ENCODE measurements around the gene ACADL. TPM values are rescaled to one million over a fixed set of nuclear protein-coding genes. Genes with fewer than 3 reads are reported as not detected.

ACADL gene
- total and polyA plus RNA-seq, 2 of the 13 experiments (the other 11 are each of a cell fraction or from before 2014, with no cell fraction given), result not detected

- TF ChIP-seq CREM (IDR thresholded peaks at IDR 0.05) (no peak), CREM (CRISPR knock-in tag; IDR thresholded peaks at IDR 0.05) (no peak), ZNF280B (CRISPR knock-in tag; IDR thresholded peaks at IDR 0.05; ENCODE audit: borderline replicate concordance) (no peak), AHDC1 (CRISPR knock-in tag; IDR thresholded peaks at IDR 0.05; ENCODE audit: borderline replicate concordance) (peak; percentile 77; the same call in 1 of the 2 replicates), ZBTB49 (CRISPR knock-in tag; IDR thresholded peaks at IDR 0.05; ENCODE audit: borderline replicate concordance) (no peak), SIN3A (IDR thresholded peaks at IDR 0.05; ENCODE audit: borderline replicate concordance, low read depth, low read length) (0 out of 2 replicates have a peak, but pooled peaks have one; percentile 75), ISL2 (CRISPR knock-in tag; IDR thresholded peaks at IDR 0.05) (no peak; the same call in 1 of the 2 replicates), ZNF33A (CRISPR knock-in tag; IDR thresholded peaks at IDR 0.05; ENCODE audit: borderline replicate concordance) (peak; percentile 77; the same call in 1 of the 2 replicates), ZEB1 (IDR thresholded peaks at IDR 0.05; ENCODE audit: insufficient replicate concordance, low read depth) (peak; percentile 23), RBFOX2 (IDR thresholded peaks at IDR 0.05; ENCODE audit: low read depth, low read length) (0 out of 2 replicates have a peak, but pooled peaks have one; percentile 27), RFXAP (CRISPR knock-in tag; IDR thresholded peaks at IDR 0.05; ENCODE audit: borderline replicate concordance) (no peak), ZBTB43 (CRISPR knock-in tag; conservative IDR thresholded peaks at IDR 0.05) (0 out of 2 replicates have a peak, but pooled peaks have one; percentile 14)
- TF ChIP-seq, protein P1, sequence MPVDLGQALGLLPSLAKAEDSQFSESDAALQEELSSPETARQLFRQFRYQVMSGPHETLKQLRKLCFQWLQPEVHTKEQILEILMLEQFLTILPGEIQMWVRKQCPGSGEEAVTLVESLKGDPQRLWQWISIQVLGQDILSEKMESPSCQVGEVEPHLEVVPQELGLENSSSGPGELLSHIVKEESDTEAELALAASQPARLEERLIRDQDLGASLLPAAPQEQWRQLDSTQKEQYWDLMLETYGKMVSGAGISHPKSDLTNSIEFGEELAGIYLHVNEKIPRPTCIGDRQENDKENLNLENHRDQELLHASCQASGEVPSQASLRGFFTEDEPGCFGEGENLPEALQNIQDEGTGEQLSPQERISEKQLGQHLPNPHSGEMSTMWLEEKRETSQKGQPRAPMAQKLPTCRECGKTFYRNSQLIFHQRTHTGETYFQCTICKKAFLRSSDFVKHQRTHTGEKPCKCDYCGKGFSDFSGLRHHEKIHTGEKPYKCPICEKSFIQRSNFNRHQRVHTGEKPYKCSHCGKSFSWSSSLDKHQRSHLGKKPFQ (CRISPR knock-in tag; IDR thresholded peaks at IDR 0.05; ENCODE audit: insufficient replicate concordance), result peak; percentile 46
- TF ChIP-seq, protein P2, sequence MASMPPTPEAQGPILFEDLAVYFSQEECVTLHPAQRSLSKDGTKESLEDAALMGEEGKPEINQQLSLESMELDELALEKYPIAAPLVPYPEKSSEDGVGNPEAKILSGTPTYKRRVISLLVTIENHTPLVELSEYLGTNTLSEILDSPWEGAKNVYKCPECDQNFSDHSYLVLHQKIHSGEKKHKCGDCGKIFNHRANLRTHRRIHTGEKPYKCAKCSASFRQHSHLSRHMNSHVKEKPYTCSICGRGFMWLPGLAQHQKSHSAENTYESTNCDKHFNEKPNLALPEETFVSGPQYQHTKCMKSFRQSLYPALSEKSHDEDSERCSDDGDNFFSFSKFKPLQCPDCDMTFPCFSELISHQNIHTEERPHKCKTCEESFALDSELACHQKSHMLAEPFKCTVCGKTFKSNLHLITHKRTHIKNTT (CRISPR knock-in tag; IDR thresholded peaks at IDR 0.05), result no peak
- TF ChIP-seq, protein P3, sequence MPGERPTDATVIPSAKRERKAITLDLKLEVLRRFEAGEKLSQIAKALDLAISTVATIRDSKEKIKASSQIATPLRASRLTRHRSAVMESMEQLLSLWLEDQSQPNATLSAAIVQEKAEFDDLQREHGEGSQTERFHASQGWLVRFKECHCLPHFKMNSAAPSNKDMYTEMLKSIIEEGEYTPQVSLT (CRISPR knock-in tag; IDR thresholded peaks at IDR 0.05; ENCODE audit: borderline replicate concordance, low read depth), result 0 out of 2 replicates have a peak, but pooled peaks have one; percentile 67
Measured at GRCh38 chr2:210170196-210170445, 55.1 kb downstream of the ACADL start (continued).

Measured in HepG2 (cell line).